ENCODE data around the gene GHRL. TPM values are rescaled to one million over a fixed set of nuclear protein-coding genes. Genes with fewer than 3 reads are reported as not detected.

GHRL gene
- total and polyA plus RNA-seq, 2 donors from 2014 or later, result 0.73 to 1.2 TPM

DNA sequence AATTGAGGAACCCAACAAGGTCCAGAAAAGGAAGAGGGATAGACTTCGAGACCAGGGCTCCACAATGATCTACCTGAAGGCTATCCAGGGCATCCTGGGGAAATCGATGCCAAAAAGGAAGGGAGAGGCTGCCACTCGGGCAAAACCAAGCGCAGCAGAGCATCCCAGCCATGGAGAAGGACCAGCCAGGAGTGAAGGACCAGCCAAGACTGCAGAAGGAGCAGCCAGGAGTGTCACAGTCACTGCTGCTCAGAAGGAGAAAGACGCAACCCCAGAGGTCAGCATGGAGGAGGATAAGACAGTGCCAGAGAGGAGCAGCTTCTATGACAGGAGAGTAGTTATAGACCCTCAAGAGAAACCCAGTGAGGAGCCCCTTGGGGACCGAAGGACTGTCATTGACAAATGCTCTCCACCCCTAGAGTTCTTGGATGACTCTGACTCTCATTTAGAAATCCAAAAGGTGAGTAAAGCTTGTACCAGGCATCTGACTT, 32.5 kb downstream of the GHRL start:
- Histone ChIP-seq H3K4me1 (ENCODE audit: control insufficient read depth in 2 of 3, insufficient read depth in 2 of 3, low read depth in 1 of 3, low read length in 3 of 3) (peaks cover 0 to 7% (median 5%) of the 10 kb centered on the region in 3 donors), H3K9me3 (ENCODE audit: control insufficient read depth in 2 of 3, insufficient read depth in 1 of 3, low read length in 3 of 3) (no peaks in the 10 kb centered on the region), H3K9ac (ENCODE audit: low read length in 3 of 3) (no peak overlapping the region), H3K4me3 (ENCODE audit: low read length in 3 of 3) (no peak overlapping the region), H3K36me3 (ENCODE audit: control insufficient read depth in 2 of 3, insufficient read depth in 3 of 3, low read length in 3 of 3) (peaks cover 0 to 14% (median 6%) of the 10 kb centered on the region in 3 donors), H3K27ac (ENCODE audit: low read depth in 2 of 2, low read length in 2 of 2) (no peak overlapping the region), H3K27me3 (ENCODE audit: control insufficient read depth, insufficient read depth, low read length) (no peaks in the 10 kb centered on the region)
- intact Hi-C loops (cut with DNase I), result no loop called here
- no peak for DNase-seq
- TF ChIP-seq, protein P1, sequence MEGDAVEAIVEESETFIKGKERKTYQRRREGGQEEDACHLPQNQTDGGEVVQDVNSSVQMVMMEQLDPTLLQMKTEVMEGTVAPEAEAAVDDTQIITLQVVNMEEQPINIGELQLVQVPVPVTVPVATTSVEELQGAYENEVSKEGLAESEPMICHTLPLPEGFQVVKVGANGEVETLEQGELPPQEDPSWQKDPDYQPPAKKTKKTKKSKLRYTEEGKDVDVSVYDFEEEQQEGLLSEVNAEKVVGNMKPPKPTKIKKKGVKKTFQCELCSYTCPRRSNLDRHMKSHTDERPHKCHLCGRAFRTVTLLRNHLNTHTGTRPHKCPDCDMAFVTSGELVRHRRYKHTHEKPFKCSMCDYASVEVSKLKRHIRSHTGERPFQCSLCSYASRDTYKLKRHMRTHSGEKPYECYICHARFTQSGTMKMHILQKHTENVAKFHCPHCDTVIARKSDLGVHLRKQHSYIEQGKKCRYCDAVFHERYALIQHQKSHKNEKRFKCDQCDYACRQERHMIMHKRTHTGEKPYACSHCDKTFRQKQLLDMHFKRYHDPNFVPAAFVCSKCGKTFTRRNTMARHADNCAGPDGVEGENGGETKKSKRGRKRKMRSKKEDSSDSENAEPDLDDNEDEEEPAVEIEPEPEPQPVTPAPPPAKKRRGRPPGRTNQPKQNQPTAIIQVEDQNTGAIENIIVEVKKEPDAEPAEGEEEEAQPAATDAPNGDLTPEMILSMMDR (IDR thresholded peaks at IDR 0.05; ENCODE audit: borderline replicate concordance, extremely low read depth, insufficient read depth), result no peak
- no peak for FAIRE-seq

DNA sequence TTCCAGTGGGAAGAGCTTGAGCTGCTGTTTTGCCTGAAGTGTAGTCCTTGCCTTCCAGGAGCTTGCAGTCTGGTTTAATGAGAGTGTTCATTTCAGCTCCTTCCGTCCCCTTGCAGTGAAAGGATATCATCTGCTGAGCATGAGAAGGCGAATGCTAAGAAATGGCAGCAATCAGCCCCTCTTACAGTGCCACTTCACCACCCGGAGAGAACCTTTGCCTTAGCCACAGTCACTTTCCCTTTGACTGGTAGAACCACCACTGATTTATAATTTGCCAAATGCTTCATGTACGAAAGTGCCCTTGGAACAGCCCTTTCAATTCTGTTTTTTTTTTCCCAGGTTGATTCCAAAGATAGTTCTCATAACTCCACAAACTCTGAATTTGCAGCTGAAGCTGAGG, 32.9 kb downstream of the GHRL start:
- Histone ChIP-seq H3K36me3 (ENCODE audit: control insufficient read depth in 2 of 3, insufficient read depth in 3 of 3, low read length in 3 of 3) (peaks cover 0 to 14% (median 6%) of the 10 kb centered on the region in 3 donors), H3K9ac (ENCODE audit: low read length in 3 of 3) (no peak overlapping the region), H3K9me3 (ENCODE audit: control insufficient read depth in 2 of 3, insufficient read depth in 1 of 3, low read length in 3 of 3) (no peaks in the 10 kb centered on the region), H3K4me1 (ENCODE audit: control insufficient read depth in 2 of 3, insufficient read depth in 2 of 3, low read depth in 1 of 3, low read length in 3 of 3) (peaks cover 0 to 7% (median 5%) of the 10 kb centered on the region in 3 donors), H3K4me3 (ENCODE audit: low read length in 3 of 3) (no peak overlapping the region), H3K27ac (ENCODE audit: low read depth in 2 of 2, low read length in 2 of 2) (no peak overlapping the region), H3K27me3 (ENCODE audit: control insufficient read depth, insufficient read depth, low read length) (no peaks in the 10 kb centered on the region)
- DNase-seq (no peak), FAIRE-seq (no peak)
- TF ChIP-seq, protein P1 (IDR thresholded peaks at IDR 0.05; ENCODE audit: borderline replicate concordance, extremely low read depth, insufficient read depth), result no peak
- intact Hi-C loops (cut with DNase I), result no loop called here

DNA sequence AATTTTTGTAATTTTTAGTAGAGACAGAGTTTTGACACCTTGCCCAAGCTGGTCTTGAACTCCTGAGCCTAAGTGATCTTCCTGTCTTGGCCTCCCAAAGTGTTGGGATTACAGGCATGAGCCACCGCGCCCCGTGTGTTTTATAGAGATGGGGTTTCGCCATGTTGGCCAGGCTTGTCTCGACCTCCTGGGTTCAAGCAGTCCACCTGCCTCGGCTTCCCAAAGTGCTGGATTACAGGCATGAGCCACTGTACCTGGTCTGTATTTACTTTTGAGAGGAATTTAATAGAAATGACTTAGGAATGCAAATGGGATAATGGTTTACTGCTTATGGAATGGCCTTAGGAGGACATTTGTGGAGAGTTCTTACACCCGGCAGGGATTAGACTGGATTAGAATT, 33.7 kb downstream of the GHRL start:
- Histone ChIP-seq H3K4me3 (ENCODE audit: low read length in 3 of 3) (no peak overlapping the region), H3K9me3 (ENCODE audit: control insufficient read depth in 2 of 3, insufficient read depth in 1 of 3, low read length in 3 of 3) (no peaks in the 10 kb centered on the region), H3K27ac (ENCODE audit: low read depth in 2 of 2, low read length in 2 of 2) (no peak overlapping the region), H3K9ac (ENCODE audit: low read length in 3 of 3) (no peak overlapping the region), H3K4me1 (ENCODE audit: control insufficient read depth in 2 of 3, insufficient read depth in 2 of 3, low read depth in 1 of 3, low read length in 3 of 3) (peaks cover 0 to 4% (median 3%) of the 10 kb centered on the region in 3 donors), H3K36me3 (ENCODE audit: control insufficient read depth in 2 of 3, insufficient read depth in 3 of 3, low read length in 3 of 3) (peaks cover 0 to 17% (median 8%) of the 10 kb centered on the region in 3 donors), H3K27me3 (ENCODE audit: control insufficient read depth, insufficient read depth, low read length) (no peaks in the 10 kb centered on the region)
- intact Hi-C loops (cut with DNase I), result no loop called here
- DNase-seq (no peak), FAIRE-seq (no peak)
- TF ChIP-seq, protein P1 (IDR thresholded peaks at IDR 0.05; ENCODE audit: borderline replicate concordance, extremely low read depth, insufficient read depth), result no peak

DNA sequence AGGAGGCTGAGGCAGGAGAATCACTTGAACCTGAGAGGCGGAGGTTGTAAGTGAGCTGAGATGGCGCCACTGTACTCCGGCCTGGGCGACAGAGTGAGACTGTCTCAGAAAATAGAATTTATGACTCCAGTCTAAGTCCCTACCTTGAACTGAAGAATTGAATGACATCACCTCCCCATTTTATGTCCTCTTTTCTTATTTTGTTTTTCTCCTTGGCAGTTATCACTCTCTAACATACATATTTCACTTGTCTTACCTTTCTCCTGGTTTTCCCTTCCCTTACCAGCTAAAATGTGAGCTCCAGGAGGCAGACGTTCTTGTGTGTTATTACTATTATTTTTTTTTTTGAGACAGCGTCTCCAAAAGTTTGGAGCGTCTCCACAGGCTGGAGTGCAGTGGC, 36.9 kb downstream of the GHRL start:
- Histone ChIP-seq H3K4me1 (ENCODE audit: control insufficient read depth in 2 of 3, insufficient read depth in 2 of 3, low read depth in 1 of 3, low read length in 3 of 3) (peaks cover 0 to 5% (median 2%) of the 10 kb centered on the region in 3 donors), H3K27me3 (ENCODE audit: control insufficient read depth, insufficient read depth, low read length) (no peaks in the 10 kb centered on the region), H3K27ac (ENCODE audit: low read depth in 2 of 2, low read length in 2 of 2) (no peak overlapping the region), H3K9me3 (ENCODE audit: control insufficient read depth in 2 of 3, insufficient read depth in 1 of 3, low read length in 3 of 3) (no peaks in the 10 kb centered on the region), H3K36me3 (ENCODE audit: control insufficient read depth in 2 of 3, insufficient read depth in 3 of 3, low read length in 3 of 3) (peaks cover 5 to 18% (median 17%) of the 10 kb centered on the region in 3 donors), H3K9ac (ENCODE audit: low read length in 3 of 3) (no peak overlapping the region), H3K4me3 (ENCODE audit: low read length in 3 of 3) (no peak overlapping the region)
- intact Hi-C loops (cut with DNase I), result no loop called here
- DNase-seq, result no peak
- TF ChIP-seq, protein P1 (IDR thresholded peaks at IDR 0.05; ENCODE audit: borderline replicate concordance, extremely low read depth, insufficient read depth), result no peak
- FAIRE-seq, result no peak

Data from kidney (tissue), 14 donors.